DND-41 (cell line): ENCODE data around the gene ZDHHC22.

ENCODE experiments used
- CTCF ChIP-seq: IDR thresholded peaks from 2 replicates; pipeline ENCODE4 v1.5.1; 2012; ENCODE audit warnings: borderline replicate concordance, low read length, moderate library complexity, mild to moderate bottlenecking; ENCODE audit not compliant: poor library complexity, severe bottlenecking; ENCODE audit errors: extremely low read depth
- EZH2 ChIP-seq: IDR thresholded peaks from 3 replicates; pipeline ENCODE4 v1.6.1; 2012; ENCODE audit warnings: borderline replicate concordance, low read depth, mild to moderate bottlenecking, moderate library complexity, low read length, inconsistent platforms; ENCODE audit not compliant: severe bottlenecking

GRCh38 chr14:77102154-77102553, 39.4 kb downstream of the ZDHHC22 start:
- TF ChIP-seq CTCF (no peak), EZH2 (no peak)
